Erythroblast (primary cell): ENCODE results near the gene C2CD3.

Experiments
- GATA1 ChIP-seq: IDR thresholded peaks from 2 replicates; pipeline ENCODE4 v1.6.1; 2011; ENCODE audit warnings: low read depth, mild to moderate bottlenecking, control low read depth, low read length, moderate library complexity
- POLR2A ChIP-seq: IDR thresholded peaks from 2 replicates; pipeline ENCODE4 v1.6.1; 2011; ENCODE audit warnings: mild to moderate bottlenecking, low read length

- TF ChIP-seq POLR2A (no peak), GATA1 (no peak)
Measured at GRCh38 chr11:74019104-74019738, 151.6 kb downstream of the C2CD3 start.
